Lower lobe of right lung (tissue), 2 donors: ENCODE results near the gene ADAMTS18. TPM values are rescaled to one million over a fixed set of nuclear protein-coding genes. Genes with fewer than 3 reads are reported as not detected.

Experiments
- ATAC-seq, 2 donors: fragments of 200-7000 bp; cut with Tn5 transposase; one replicate each; pipeline ENCODE4 v1.9.1; 2020 to 2022; ENCODE audit warnings: mild to moderate bottlenecking in 2 of 2, moderate library complexity in 2 of 2
- DNase-seq: peaks from one replicate; pipeline ENCODE4 v3.0.0-alpha.2; 2020
- H3K27ac ChIP-seq: fragments of 200-600 bp; one replicate; pipeline ENCODE4 v1.8.0; 2022
- H3K27me3 ChIP-seq: fragments of 200-600 bp; one replicate; pipeline ENCODE4 v1.8.0; 2022; ENCODE audit warnings: low read depth
- H3K36me3 ChIP-seq: fragments of 200-600 bp; one replicate; pipeline ENCODE4 v1.8.0; 2022; ENCODE audit warnings: mild to moderate bottlenecking
- H3K4me1 ChIP-seq: fragments of 200-600 bp; one replicate; pipeline ENCODE4 v1.8.0; 2022
- H3K4me3 ChIP-seq: fragments of 200-600 bp; one replicate; pipeline ENCODE4 v1.8.0; 2022; ENCODE audit warnings: mild to moderate bottlenecking
- H3K9me3 ChIP-seq: fragments of 200-600 bp; one replicate; pipeline ENCODE4 v1.8.0; 2022
- intact Hi-C: fragments of 100-400 bp; cut with DNase I; formaldehyde crosslinking; loops from one replicate; pipeline ENCODE4 v1.11.0; 2022
- total RNA-seq: library from RNA; stranded (reverse); fragmentation: NEBNext Ultra II Directional; extraction: Animal tissue kit (Norgen Biotek cat#: 25700); gene quantifications from one replicate; pipeline ENCODE4 v1.2.1, GENCODE V29; 2021
- TF ChIP-seq, protein P1 (sequence below): fragments of 200-600 bp; IDR thresholded peaks from one replicate; pipeline ENCODE4 v1.8.0; 2022; ENCODE audit warnings: antibody characterized with exemption, mild to moderate bottlenecking
- donor health status: DM: no; HTN: yes; CAD: no; lungs with severe emphysema.

ADAMTS18 gene
- total RNA-seq, 1 donor from 2014 or later, result 0.09 TPM

- TF ChIP-seq, protein P1, sequence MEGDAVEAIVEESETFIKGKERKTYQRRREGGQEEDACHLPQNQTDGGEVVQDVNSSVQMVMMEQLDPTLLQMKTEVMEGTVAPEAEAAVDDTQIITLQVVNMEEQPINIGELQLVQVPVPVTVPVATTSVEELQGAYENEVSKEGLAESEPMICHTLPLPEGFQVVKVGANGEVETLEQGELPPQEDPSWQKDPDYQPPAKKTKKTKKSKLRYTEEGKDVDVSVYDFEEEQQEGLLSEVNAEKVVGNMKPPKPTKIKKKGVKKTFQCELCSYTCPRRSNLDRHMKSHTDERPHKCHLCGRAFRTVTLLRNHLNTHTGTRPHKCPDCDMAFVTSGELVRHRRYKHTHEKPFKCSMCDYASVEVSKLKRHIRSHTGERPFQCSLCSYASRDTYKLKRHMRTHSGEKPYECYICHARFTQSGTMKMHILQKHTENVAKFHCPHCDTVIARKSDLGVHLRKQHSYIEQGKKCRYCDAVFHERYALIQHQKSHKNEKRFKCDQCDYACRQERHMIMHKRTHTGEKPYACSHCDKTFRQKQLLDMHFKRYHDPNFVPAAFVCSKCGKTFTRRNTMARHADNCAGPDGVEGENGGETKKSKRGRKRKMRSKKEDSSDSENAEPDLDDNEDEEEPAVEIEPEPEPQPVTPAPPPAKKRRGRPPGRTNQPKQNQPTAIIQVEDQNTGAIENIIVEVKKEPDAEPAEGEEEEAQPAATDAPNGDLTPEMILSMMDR, result no peak
- no peak for DNase-seq
- no peaks in the 10 kb centered on the region for H3K9me3 ChIP-seq
- H3K27ac ChIP-seq, result no peak overlapping the region
- no peaks in the 10 kb centered on the region for H3K36me3 ChIP-seq
- no peaks in the 10 kb centered on the region for H3K27me3 ChIP-seq
- intact Hi-C loops, result no loop called here
- no peaks in the 10 kb centered on the region for H3K4me1 ChIP-seq
- H3K4me3 ChIP-seq, result no peak overlapping the region
- no peak for ATAC-seq
Observed at GRCh38 chr16:77376358-77376757, 58.5 kb downstream of the ADAMTS18 start.

- TF ChIP-seq, protein P1, result no peak
- intact Hi-C loops, result no loop called here
- Histone ChIP-seq H3K27ac (no peak overlapping the region), H3K36me3 (no peaks in the 10 kb centered on the region), H3K9me3 (no peaks in the 10 kb centered on the region), H3K4me1 (no peaks in the 10 kb centered on the region), H3K4me3 (no peak overlapping the region), H3K27me3 (no peaks in the 10 kb centered on the region)
- DNase-seq (no peak), ATAC-seq (no peak)
Observed at GRCh38 chr16:77375396-77375795, 59.4 kb downstream of the ADAMTS18 start.

GRCh38 chr16:77374384-77374783 lies 60.5 kb downstream of the ADAMTS18 start:
- ATAC-seq (peak; percentile 68 to 93), DNase-seq (no peak)
- Histone ChIP-seq H3K9me3 (no peaks in the 10 kb centered on the region), H3K4me3 (no peak overlapping the region), H3K36me3 (no peaks in the 10 kb centered on the region), H3K27me3 (no peaks in the 10 kb centered on the region), H3K27ac (no peak overlapping the region), H3K4me1 (no peaks in the 10 kb centered on the region)
- TF ChIP-seq, protein P1, result no peak
- intact Hi-C loops, result no loop called here

- TF ChIP-seq, protein P1, result no peak
- Histone ChIP-seq H3K27ac (no peak overlapping the region), H3K27me3 (no peaks in the 10 kb centered on the region), H3K36me3 (no peaks in the 10 kb centered on the region), H3K4me3 (no peak overlapping the region), H3K9me3 (no peaks in the 10 kb centered on the region), H3K4me1 (no peaks in the 10 kb centered on the region)
- ATAC-seq (peak; percentile 57 to 81), DNase-seq (no peak)
- intact Hi-C loops, result no loop called here
Observed at GRCh38 chr16:77373726-77374125, 61.1 kb downstream of the ADAMTS18 start.

- Histone ChIP-seq H3K36me3 (no peaks in the 10 kb centered on the region), H3K4me1 (no peaks in the 10 kb centered on the region), H3K27ac (no peak overlapping the region), H3K9me3 (no peaks in the 10 kb centered on the region), H3K27me3 (no peaks in the 10 kb centered on the region), H3K4me3 (no peak overlapping the region)
- TF ChIP-seq, protein P1, result no peak
- DNase-seq (no peak), ATAC-seq (no peak)
- intact Hi-C loops, result no loop called here
Observed at GRCh38 chr16:77364770-77365169, 70.1 kb downstream of the ADAMTS18 start.

DNA sequence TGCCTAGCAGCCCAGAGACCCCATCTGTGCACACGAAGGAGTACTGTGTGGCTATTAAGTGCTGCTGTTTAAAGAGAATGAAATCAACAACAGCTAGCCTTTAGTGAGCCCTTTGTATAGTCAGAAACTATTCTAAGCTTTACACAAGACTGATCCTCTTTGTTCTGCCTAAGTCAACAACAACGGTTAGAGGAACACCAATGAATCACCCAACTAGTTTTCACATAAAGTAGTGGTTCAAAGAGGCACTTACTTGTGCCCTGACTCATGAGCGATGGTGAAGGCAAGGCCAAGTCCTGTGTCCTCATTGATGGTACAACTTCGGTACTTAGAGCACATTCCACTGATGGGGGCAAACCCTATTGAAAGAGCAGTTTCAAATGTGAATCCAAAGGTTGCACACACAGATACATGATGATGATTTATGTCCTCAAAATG lies 75.8 kb downstream of the ADAMTS18 start:
- no peak overlapping the region for H3K27ac ChIP-seq
- no peak overlapping the region for H3K4me3 ChIP-seq
- ATAC-seq (peak; percentile 78 to 88), DNase-seq (no peak)
- intact Hi-C loops, result no loop called here
- H3K9me3 ChIP-seq, result no peaks in the 10 kb centered on the region
- no peaks in the 10 kb centered on the region for H3K27me3 ChIP-seq
- no peaks in the 10 kb centered on the region for H3K4me1 ChIP-seq
- TF ChIP-seq, protein P1, result no peak
- H3K36me3 ChIP-seq, result no peaks in the 10 kb centered on the region
